AML-193 (cell line): ENCODE measurements around the gene BHLHE40.
A peak's percentile ranks its signal among the peaks of the same experiment; 100 is the strongest.

Experiments
- DNase-seq, 2 experiments: peaks; one replicate each; lab custom pipeline; 2025; lab: John Stamatoyannopoulos, UW

BHLHE40 gene

GRCh38 chr3:5001135-5001534 is 21.9 kb downstream of the BHLHE40 start:
- no peak for DNase-seq

GRCh38 chr3:5001805-5002173 is 22.6 kb downstream of the BHLHE40 start:
- DNase-seq = no peak

- DNase-seq = no peak
Observed at GRCh38 chr3:5002174-5002870, 23.1 kb downstream of the BHLHE40 start.

- DNase-seq = no peak
Observed at GRCh38 chr3:5002871-5003247, 23.6 kb downstream of the BHLHE40 start.

GRCh38 chr3:5004319-5005152 is 25.3 kb downstream of the BHLHE40 start:
- DNase-seq = no peak

- no peak for DNase-seq
Observed at GRCh38 chr3:5005367-5005766, 26.1 kb downstream of the BHLHE40 start.

- no peak for DNase-seq
Observed at GRCh38 chr3:5006755-5007202, 27.5 kb downstream of the BHLHE40 start.

GRCh38 chr3:5007873-5008272 is 28.6 kb downstream of the BHLHE40 start:
- DNase-seq = no peak

GRCh38 chr3:5009506-5010109 is 30.4 kb downstream of the BHLHE40 start:
- DNase-seq = no peak

- DNase-seq = no peak
Observed at GRCh38 chr3:5010140-5010539, 30.9 kb downstream of the BHLHE40 start.

GRCh38 chr3:5010706-5011554 is 31.7 kb downstream of the BHLHE40 start:
- DNase-seq = peak in 1 of 2 experiments; percentile 20

GRCh38 chr3:5011555-5012256 is 32.5 kb downstream of the BHLHE40 start:
- peak; percentile 80 to 84 for DNase-seq

GRCh38 chr3:5012367-5012766 is 33.1 kb downstream of the BHLHE40 start:
- DNase-seq = no peak

GRCh38 chr3:5013021-5013906 is 34.0 kb downstream of the BHLHE40 start:
- DNase-seq = no peak

- no peak for DNase-seq
Observed at GRCh38 chr3:5014391-5014790, 35.2 kb downstream of the BHLHE40 start.

GRCh38 chr3:5015056-5015455 is 35.8 kb downstream of the BHLHE40 start:
- DNase-seq = no peak

- DNase-seq = peak; percentile 54 to 66
Observed at GRCh38 chr3:5016211-5017161, 37.2 kb downstream of the BHLHE40 start.

- no peak for DNase-seq
Observed at GRCh38 chr3:5017925-5018531, 38.8 kb downstream of the BHLHE40 start.
